GM21723 (cell line): ENCODE measurements around the gene HNRNPA2B1.
"Not testable (repeated sequence)": the region's sequence is repeated elsewhere in the genome, so short reads cannot be mapped to it uniquely, and the experiment has no call there.

ENCODE experiments used
- ATAC-seq: cut with Tn5 transposase; IDR thresholded peaks from one replicate; pipeline ENCODE4 v1.9.1; 2021; ENCODE audit warnings: mild to moderate bottlenecking, moderate library complexity; ENCODE audit not compliant: unreplicated experiment

HNRNPA2B1 gene

GRCh38 chr7:26198133-26198780, 2.3 kb downstream of the HNRNPA2B1 start:
- no peak for ATAC-seq

DNA sequence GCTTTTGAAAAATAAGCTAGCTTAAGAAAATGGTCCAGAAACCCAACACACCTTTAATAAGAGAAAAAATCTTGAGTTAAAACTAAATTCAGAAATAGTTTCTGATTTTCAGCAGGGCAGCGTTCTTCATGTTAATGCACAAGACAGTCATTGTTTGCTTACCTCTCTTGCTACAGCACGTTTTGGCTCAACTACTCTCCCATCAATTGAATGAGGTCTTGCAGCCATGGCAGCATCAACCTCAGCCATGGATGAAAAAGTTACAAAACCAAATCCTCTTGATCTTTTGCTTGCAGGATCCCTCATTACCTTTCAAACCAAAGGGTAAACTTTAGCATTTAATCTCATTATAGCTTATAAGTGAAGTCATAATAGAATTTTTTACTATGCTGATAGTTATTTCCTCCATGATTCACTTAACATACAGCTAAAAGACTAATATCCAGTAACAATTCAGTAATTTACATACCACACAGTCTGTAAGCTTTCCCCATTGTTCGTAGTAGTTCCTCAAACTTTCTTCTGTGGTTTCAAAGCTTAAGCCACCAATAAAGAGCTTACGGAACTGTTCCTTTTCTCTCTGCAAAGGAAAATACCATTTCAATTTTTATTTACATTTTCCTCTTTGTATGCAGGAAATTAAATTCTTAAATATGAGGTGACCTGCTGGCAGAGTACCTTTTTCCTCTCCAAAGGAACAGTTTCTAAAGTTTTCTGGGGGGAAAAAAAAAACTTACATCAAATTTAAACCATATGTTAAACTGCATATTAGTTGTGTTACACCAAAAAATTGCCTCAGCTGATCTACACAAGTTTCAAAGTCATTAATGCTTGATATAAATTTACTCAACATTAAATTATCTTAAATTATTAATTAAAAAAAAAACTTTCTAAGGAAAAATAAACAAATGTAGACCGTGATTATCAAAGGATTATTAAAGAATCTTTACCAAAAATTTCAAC, 3.1 kb downstream of the HNRNPA2B1 start:
- ATAC-seq = no peak

DNA sequence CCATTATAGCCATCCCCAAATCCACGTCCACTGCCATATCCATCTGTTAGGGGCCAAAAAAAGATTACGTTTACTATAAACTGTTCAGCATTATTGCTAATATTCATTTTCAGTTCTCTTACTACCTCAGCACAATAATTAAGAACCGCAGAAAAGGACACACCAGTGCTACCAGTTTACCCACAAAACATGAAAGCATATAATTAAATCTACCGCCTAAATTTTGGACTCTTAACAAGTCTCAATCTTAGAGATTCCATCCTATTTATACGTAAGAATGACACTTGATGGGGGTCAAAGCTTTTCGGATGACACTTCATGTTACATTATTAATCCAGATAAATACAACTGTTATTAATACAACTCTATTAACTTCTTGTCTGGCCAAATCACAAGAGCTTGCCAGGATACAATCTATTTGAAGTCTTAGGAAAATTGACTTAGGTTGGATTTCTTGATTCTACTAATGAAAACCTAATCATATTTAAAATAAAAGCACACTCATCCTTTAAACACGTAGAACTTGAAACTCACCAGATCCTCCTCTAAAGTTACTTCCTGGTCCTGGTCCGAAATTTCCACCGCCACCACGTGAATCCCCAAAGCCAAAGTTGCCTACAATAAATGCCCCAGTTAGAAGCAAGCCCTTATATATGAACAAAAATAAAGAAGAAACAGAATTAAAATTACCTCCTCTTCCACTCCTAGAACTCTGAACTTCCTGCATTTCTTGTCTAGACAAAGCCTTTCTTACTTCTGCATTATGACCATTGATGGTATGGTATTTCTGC, 4.5 kb downstream of the HNRNPA2B1 start:
- ATAC-seq = no peak

DNA sequence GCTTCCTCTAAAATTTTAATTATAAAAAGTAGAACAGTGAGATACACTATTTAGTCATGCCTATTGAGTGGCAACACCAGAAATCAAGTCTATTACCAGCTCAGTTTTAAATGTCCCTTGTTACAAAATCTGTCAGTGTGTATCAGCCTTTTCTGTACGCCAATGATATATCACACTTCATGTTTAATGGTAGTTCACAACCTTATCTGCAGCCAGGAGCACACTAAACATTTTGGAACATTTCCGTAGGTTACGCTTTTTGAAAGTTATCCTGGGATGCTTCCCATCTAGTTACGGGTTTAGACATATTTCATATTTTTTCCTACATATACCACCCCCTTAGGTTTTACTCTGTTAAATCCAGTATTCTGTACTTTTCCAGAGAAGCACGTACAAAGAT, 5.4 kb downstream of the HNRNPA2B1 start:
- no peak for ATAC-seq

DNA sequence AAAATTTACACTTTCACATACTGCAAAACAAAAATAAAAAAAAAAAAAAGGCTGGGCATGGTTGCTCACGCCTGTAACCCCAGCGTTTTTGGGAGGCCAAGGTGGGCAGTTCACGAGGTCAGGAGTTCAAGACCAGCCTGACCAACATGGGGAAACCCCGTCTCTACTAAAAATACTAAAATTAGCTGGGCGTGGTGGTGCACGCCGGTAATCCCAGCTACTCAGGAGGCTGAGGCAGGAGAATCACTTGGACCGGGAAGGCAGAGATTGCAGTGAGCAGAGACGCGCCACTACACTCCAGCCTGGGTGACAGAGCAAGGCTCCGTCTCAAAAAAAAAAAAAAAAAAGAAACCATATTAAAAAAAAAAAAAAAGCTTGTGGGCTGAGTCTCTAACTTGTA, 5.8 kb downstream of the HNRNPA2B1 start:
- not testable (repeated sequence) for ATAC-seq

DNA sequence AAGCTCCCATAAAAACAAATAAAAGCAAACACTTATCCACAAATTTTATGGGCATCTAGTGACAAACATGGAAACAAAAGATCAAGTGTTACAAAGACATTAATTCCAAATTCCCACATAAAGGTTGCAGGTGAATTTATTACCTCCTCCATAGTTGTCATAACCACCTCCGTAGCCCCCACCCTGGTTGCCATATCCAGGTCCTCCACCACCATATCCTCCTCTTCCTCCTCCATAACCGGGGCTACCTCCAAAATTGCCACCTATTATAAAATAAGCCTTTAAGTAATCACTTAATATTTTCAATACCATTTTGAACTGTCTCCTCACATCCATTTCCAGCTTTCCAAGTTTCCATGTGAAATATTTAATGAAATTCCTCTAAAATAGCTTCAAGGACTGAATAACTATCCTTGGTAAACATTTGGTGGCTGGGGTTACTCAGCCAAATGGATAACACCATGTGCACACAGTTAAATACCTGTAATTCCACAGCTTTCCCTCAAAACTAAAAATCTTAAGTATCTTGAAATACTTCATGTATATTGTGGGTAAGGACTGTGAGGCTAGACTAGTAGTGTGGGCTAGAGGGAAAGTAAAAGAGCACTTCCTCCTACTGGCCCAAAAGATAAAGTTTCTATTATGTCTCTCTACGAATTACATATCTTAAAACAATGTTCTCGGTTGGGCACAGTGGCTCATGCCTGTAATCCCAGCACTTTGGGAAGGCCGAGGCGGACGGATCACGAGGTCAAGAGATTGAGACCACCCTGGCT, 6.9 kb downstream of the HNRNPA2B1 start:
- no peak for ATAC-seq

- no peak for ATAC-seq
These were observed 8.0 kb downstream of the HNRNPA2B1 start for GRCh38 chr7:26192485-26193087.

DNA sequence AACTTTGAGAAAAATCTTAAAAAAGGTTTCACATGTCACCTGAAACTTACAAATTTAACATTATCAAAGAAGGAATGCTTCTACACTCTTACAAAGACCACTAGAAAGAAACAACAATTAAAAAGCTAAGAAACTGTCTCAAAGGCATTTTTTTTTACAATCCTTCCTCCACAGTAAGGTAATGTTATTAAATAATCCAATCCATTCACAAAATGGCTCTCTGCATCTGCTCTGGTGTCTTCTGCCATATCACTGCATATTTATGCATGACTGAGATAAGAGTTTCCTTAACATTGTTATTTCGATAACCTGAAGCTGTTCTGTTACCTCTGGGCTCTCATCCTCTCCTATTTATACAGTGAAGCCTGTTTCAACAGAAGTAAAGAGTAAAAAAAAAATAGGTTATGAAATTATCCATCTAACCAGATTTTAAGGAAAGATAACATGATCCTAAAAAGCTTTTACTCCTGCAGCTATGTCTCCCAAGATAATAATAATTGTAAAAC, 8.5 kb downstream of the HNRNPA2B1 start:
- ATAC-seq = no peak

DNA sequence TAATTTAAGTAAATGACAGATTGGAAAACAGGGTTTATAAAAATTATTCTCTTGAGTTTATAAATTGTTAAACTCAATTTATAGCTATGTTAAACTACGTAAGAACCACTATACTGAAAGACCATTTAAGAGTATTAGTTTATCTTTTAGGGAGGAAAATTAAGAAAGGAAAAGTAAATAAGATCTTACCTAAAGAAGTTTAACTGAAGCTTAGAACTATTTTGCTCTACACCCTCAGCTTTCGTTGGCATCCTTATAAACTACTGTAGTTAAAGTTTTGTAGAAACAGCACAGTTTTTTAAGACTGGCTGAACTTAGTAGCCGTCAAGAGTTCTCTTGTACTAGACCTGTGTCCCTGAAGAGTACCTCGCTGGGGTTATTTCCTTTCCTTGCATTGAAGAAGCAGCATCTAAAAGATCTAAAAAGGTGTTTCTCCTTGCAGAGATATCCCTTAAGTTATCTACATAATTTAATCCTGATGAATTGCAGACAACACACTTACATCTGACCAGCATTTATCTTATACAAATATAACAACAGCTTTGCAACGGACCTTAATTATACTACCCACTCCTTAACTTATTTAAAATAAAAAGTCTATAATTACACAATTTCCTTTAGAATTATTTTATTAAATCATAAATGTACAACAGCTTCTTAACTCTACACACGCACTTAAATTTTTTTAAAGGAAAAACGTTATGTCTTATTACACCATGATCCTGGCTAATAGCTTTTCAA, 9.1 kb downstream of the HNRNPA2B1 start:
- no peak for ATAC-seq

- ATAC-seq = no peak
These were observed 10.1 kb downstream of the HNRNPA2B1 start for GRCh38 chr7:26190417-26190869.

DNA sequence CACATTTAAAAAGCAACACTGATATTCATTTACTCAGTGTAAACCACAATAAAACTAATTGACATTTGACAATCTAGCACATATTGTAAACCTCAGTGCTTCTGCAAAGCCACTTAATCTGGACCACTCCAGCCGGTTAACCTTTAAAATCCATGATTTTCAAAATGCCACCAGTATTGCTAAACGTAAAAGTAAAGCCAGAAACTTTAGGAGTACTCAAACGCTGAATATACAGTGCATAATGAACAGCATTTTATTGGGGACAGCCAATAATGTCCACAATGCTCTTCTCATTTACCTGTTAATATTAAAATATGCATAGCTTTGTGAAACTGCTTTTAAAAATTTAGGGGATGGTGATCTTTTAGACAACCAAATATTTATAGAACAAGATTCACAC, 10.8 kb downstream of the HNRNPA2B1 start:
- no peak for ATAC-seq

DNA sequence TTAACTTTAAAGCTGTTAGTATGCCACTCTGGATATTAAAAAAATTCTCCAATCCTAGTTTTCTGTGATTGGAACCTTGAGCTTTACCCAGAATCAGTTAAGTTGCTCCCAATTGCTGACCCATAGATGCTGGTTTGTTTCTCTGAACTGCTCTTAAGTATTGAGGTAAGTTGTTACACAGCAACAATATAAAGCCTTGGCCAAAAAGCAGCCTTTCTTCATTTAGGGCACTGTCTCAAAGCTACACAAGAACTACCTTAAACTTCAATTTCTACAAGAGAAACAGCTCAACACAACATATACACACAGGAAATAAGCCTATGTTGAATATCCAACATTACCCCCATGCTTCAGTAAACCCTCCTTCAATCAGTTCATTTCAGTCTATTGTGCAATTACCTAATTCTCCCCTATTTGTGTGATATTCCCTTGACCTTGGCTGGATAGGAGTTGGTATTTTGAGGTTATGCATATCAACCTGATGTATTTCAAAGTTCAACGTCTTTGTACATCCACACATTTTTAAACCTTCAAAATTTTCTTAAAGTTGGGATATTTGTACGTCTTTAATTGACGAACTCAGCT, 11.5 kb downstream of the HNRNPA2B1 start:
- no peak for ATAC-seq

GRCh38 chr7:26188206-26188956, 12.2 kb downstream of the HNRNPA2B1 start:
- no peak for ATAC-seq

GRCh38 chr7:26187380-26188205, 13.0 kb downstream of the HNRNPA2B1 start:
- no peak for ATAC-seq

DNA sequence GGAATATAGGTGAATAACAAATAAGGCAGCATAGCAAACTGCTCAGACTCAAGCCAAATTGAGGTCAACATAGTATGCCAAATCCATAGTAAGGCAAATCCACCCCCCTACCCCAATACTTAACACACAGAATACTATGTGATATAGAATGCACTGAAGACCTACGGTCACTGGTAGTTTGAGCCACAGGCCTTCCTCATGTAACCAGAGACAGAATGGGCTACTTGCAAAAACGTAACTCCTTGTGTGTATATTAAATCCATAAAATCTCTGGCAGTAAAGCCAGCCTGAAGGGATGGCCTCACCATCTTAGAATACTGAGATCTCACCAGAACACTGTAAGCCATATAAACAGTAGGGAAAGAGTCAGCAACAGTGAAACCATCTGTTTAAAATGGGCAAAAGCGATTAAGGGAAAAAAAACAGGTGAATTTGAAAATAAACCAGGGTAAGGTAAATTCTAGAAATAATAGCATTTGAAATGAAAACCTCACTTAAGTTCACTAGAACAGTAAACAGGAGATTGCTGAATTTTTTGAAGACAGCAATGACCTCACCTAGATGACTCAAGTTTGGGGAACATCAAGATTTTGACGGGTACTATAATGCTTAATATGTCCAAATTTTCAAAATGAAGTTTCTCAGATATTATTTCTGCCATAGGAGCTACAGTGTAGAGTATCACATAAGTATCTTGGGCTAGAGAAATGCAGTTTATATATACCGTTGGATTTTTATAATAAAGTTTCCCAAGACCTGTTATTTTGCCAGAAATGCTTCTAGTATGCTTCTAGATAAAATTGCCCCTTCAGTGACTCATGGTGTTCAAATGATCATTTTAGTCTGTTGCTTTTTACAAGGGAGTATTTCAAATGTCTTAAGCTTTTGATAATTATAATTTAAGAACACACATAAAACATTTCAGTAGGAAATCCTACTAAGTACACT, 13.9 kb downstream of the HNRNPA2B1 start:
- ATAC-seq = no peak

- no peak for ATAC-seq
These were observed 14.7 kb downstream of the HNRNPA2B1 start for GRCh38 chr7:26185844-26186180.
